HEK293 (cell line): ENCODE measurements around the gene B4GALT1.

ENCODE experiments used
- CTCF ChIA-PET: fragments of 350-600 bp; formaldehyde crosslinking; extraction: SDS; loops from one replicate; lab custom pipeline; 2021; ENCODE audit warnings: antibody characterized with exemption; lab: Yijun Ruan, JAX
- POLR2A ChIA-PET: fragments of 300-600 bp; formaldehyde crosslinking; extraction: SDS; loops from one replicate; lab custom pipeline; 2020; ENCODE audit warnings: antibody characterized with exemption, inconsistent platforms; lab: Yijun Ruan, JAX
- H3K27ac ChIP-seq: fragments of 200-500 bp; sonication (Bioruptor generic); 2 replicates; pipeline ENCODE4 v1.5.1; 2014; ENCODE audit warnings: low read depth, low read length, control low read depth, inconsistent platforms; ENCODE audit errors: extremely low read depth
- H3K36me3 ChIP-seq, 2 experiments: fragments of 200-500 bp in 1 of 2; sonication (Bioruptor generic) in 1 of 2; 1 replicate in 1 of 2; 2 replicates in 1 of 2; pipeline ENCODE4 v1.5.1; 2014 to 2017; ENCODE audit warnings: inconsistent platforms in 2 of 2, low read length in 2 of 2; ENCODE audit not compliant: control insufficient read depth in 2 of 2, insufficient read depth in 1 of 2
- H3K4me1 ChIP-seq: fragments of 200-500 bp; sonication (Bioruptor generic); 2 replicates; pipeline ENCODE4 v1.5.1; 2014; ENCODE audit warnings: mild to moderate bottlenecking, low read length, inconsistent platforms; ENCODE audit not compliant: control insufficient read depth, insufficient read depth
- H3K4me3 ChIP-seq: 2 replicates; pipeline ENCODE4 v1.5.1; 2011; ENCODE audit warnings: low read depth, mild to moderate bottlenecking, control low read depth, low read length, moderate library complexity
- H3K9me3 ChIP-seq: fragments of 200-500 bp; sonication (Bioruptor generic); 2 replicates; pipeline ENCODE4 v1.5.1; 2014; ENCODE audit warnings: low read depth, low read length, inconsistent platforms; ENCODE audit not compliant: control insufficient read depth, insufficient read depth
- GFI1B ChIP-seq: fragments of 450-650 bp; formaldehyde crosslinking; IDR thresholded peaks from 2 replicates; pipeline ENCODE4 v1.5.1; 2016; ENCODE audit warnings: missing biosample characterization, missing genetic modification characterization
- GLIS1 ChIP-seq: fragments of 450-650 bp; formaldehyde crosslinking; IDR thresholded peaks from 2 replicates; pipeline ENCODE4 v1.5.1; 2016; ENCODE audit warnings: missing biosample characterization, missing genetic modification characterization
- OSR2 ChIP-seq: fragments of 450-650 bp; formaldehyde crosslinking; IDR thresholded peaks from 2 replicates; pipeline ENCODE4 v1.5.1; 2016; ENCODE audit warnings: missing biosample characterization, missing genetic modification characterization
- RBAK ChIP-seq: fragments of 450-650 bp; formaldehyde crosslinking; IDR thresholded peaks from 2 replicates; pipeline ENCODE4 v1.5.1; 2016; ENCODE audit warnings: missing biosample characterization, missing genetic modification characterization
- SETDB1 ChIP-seq: IDR thresholded peaks from one replicate; pipeline ENCODE4 v1.6.1; 2017; ENCODE audit warnings: mild to moderate bottlenecking, low read length, moderate library complexity, mixed read lengths; ENCODE audit not compliant: insufficient read length
- ZEB2 ChIP-seq: fragments of 450-650 bp; formaldehyde crosslinking; IDR thresholded peaks from 2 replicates; pipeline ENCODE4 v1.5.1; 2016; ENCODE audit warnings: missing biosample characterization, missing genetic modification characterization
- ZNF121 ChIP-seq: fragments of 450-650 bp; formaldehyde crosslinking; IDR thresholded peaks from 2 replicates; pipeline ENCODE4 v1.5.1; 2016; ENCODE audit warnings: missing biosample characterization, missing genetic modification characterization
- ZNF146 ChIP-seq: fragments of 450-650 bp; formaldehyde crosslinking; IDR thresholded peaks from 2 replicates; pipeline ENCODE4 v1.5.1; 2016; ENCODE audit warnings: missing biosample characterization, missing genetic modification characterization
- ZNF148 ChIP-seq: fragments of 450-650 bp; formaldehyde crosslinking; IDR thresholded peaks from 2 replicates; pipeline ENCODE4 v1.5.0; 2017; ENCODE audit warnings: missing biosample characterization, missing genetic modification characterization, borderline replicate concordance
- ZNF302 ChIP-seq: fragments of 450-650 bp; formaldehyde crosslinking; IDR thresholded peaks from 2 replicates; pipeline ENCODE4 v1.5.1; 2016; ENCODE audit warnings: missing biosample characterization, missing genetic modification characterization, low read depth
- ZNF548 ChIP-seq: fragments of 450-650 bp; formaldehyde crosslinking; IDR thresholded peaks from 2 replicates; pipeline ENCODE4 v1.5.1; 2016; ENCODE audit warnings: missing biosample characterization, missing genetic modification characterization
- ZNF621 ChIP-seq: fragments of 450-650 bp; formaldehyde crosslinking; IDR thresholded peaks from 2 replicates; pipeline ENCODE4 v1.5.1; 2017; ENCODE audit warnings: missing biosample characterization, missing genetic modification characterization
- ZNF629 ChIP-seq: fragments of 450-650 bp; formaldehyde crosslinking; IDR thresholded peaks from 2 replicates; pipeline ENCODE4 v1.5.1; 2017; ENCODE audit warnings: missing biosample characterization, missing genetic modification characterization
- ZNF791 ChIP-seq: fragments of 450-650 bp; formaldehyde crosslinking; IDR thresholded peaks from 2 replicates; pipeline ENCODE4 v1.5.1; 2016; ENCODE audit warnings: missing biosample characterization, missing genetic modification characterization
- TF ChIP-seq, protein P1 (sequence below): fragments of 450-650 bp; formaldehyde crosslinking; IDR thresholded peaks from 2 replicates; pipeline ENCODE4 v1.5.1; 2016; ENCODE audit warnings: missing biosample characterization, missing genetic modification characterization
- TF ChIP-seq, protein P2 (sequence below): fragments of 450-650 bp; formaldehyde crosslinking; IDR thresholded peaks from 2 replicates; pipeline ENCODE4 v1.5.1; 2016; ENCODE audit warnings: missing biosample characterization, missing genetic modification characterization
- TF ChIP-seq, protein P3 (sequence below): fragments of 450-650 bp; formaldehyde crosslinking; IDR thresholded peaks from 2 replicates; pipeline ENCODE4 v1.5.1; 2016; ENCODE audit warnings: missing biosample characterization, missing genetic modification characterization
- TF ChIP-seq, protein P4 (sequence below): fragments of 450-650 bp; formaldehyde crosslinking; IDR thresholded peaks from 2 replicates; pipeline ENCODE4 v1.5.1; 2016; ENCODE audit warnings: missing biosample characterization, missing genetic modification characterization, borderline replicate concordance
- TF ChIP-seq, protein P5 (sequence below): fragments of 450-650 bp; formaldehyde crosslinking; IDR thresholded peaks from 2 replicates; pipeline ENCODE4 v1.5.1; 2016; ENCODE audit warnings: missing biosample characterization, missing genetic modification characterization

The B4GALT1 gene

DNA sequence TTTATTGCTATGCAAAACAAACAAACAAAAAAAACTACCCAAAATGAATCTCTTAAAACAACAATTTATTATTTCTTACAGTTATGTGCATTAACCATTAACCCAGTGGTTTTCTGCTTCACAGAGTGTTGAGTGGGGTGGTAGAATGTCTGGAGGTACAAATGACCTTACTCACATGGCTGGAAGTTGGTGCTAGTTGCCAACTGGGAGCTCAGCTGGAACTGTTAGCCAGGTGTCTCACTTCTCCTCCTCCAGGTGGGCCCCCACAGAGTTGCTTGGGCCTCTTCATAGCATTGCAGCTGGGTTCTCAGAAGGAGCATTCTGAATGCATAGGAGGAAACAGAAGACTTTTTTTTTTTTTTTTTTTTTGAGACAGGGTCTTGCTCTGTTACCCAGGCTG lies 10.5 kb upstream of the B4GALT1 start:
- POLR2A ChIA-PET, result interaction anchor here (0.6 kb wide), 1 partner anchor 9 kb away, joined by 5 read pairs; no protein-coding TSS in a partner anchor
- CTCF ChIA-PET, result no interaction called here
- TF ChIP-seq, protein P1, sequence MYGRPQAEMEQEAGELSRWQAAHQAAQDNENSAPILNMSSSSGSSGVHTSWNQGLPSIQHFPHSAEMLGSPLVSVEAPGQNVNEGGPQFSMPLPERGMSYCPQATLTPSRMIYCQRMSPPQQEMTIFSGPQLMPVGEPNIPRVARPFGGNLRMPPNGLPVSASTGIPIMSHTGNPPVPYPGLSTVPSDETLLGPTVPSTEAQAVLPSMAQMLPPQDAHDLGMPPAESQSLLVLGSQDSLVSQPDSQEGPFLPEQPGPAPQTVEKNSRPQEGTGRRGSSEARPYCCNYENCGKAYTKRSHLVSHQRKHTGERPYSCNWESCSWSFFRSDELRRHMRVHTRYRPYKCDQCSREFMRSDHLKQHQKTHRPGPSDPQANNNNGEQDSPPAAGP (tag by site-specific recombination), result no peak
- TF ChIP-seq GFI1B (tag by site-specific recombination), result no peak
- TF ChIP-seq, protein P2, sequence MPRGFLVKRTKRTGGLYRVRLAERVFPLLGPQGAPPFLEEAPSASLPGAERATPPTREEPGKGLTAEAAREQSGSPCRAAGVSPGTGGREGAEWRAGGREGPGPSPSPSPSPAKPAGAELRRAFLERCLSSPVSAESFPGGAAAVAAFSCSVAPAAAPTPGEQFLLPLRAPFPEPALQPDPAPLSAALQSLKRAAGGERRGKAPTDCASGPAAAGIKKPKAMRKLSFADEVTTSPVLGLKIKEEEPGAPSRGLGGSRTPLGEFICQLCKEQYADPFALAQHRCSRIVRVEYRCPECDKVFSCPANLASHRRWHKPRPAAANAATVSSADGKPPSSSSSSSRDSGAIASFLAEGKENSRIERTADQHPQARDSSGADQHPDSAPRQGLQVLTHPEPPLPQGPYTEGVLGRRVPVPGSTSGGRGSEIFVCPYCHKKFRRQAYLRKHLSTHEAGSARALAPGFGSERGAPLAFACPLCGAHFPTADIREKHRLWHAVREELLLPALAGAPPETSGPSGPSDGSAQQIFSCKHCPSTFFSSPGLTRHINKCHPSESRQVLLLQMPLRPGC (tag by site-specific recombination), result no peak
- no peak for TF ChIP-seq ZNF148 (tag by site-specific recombination)
- TF ChIP-seq ZNF121, result no peak
- TF ChIP-seq ZNF548 (tag by site-specific recombination), result no peak
- TF ChIP-seq ZNF791, result no peak
- TF ChIP-seq SETDB1, result no peak
- no peak for TF ChIP-seq ZNF302 (tag by site-specific recombination)
- TF ChIP-seq GLIS1, result no peak
- no peak for TF ChIP-seq ZNF629 (tag by site-specific recombination)
- TF ChIP-seq, protein P3, sequence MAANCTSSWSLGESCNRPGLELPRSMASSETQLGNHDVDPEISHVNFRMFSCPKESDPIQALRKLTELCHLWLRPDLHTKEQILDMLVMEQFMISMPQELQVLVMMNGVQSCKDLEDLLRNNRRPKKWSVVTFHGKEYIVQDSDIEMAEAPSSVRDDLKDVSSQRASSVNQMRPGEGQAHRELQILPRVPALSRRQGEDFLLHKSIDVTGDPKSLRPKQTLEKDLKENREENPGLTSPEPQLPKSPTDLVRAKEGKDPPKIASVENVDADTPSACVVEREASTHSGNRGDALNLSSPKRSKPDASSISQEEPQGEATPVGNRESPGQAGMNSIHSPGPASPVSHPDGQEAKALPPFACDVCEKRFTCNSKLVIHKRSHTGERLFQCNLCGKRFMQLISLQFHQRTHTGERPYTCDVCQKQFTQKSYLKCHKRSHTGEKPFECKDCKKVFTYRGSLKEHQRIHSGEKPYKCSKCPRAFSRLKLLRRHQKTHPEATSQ (tag by site-specific recombination), result no peak
- TF ChIP-seq, protein P4, sequence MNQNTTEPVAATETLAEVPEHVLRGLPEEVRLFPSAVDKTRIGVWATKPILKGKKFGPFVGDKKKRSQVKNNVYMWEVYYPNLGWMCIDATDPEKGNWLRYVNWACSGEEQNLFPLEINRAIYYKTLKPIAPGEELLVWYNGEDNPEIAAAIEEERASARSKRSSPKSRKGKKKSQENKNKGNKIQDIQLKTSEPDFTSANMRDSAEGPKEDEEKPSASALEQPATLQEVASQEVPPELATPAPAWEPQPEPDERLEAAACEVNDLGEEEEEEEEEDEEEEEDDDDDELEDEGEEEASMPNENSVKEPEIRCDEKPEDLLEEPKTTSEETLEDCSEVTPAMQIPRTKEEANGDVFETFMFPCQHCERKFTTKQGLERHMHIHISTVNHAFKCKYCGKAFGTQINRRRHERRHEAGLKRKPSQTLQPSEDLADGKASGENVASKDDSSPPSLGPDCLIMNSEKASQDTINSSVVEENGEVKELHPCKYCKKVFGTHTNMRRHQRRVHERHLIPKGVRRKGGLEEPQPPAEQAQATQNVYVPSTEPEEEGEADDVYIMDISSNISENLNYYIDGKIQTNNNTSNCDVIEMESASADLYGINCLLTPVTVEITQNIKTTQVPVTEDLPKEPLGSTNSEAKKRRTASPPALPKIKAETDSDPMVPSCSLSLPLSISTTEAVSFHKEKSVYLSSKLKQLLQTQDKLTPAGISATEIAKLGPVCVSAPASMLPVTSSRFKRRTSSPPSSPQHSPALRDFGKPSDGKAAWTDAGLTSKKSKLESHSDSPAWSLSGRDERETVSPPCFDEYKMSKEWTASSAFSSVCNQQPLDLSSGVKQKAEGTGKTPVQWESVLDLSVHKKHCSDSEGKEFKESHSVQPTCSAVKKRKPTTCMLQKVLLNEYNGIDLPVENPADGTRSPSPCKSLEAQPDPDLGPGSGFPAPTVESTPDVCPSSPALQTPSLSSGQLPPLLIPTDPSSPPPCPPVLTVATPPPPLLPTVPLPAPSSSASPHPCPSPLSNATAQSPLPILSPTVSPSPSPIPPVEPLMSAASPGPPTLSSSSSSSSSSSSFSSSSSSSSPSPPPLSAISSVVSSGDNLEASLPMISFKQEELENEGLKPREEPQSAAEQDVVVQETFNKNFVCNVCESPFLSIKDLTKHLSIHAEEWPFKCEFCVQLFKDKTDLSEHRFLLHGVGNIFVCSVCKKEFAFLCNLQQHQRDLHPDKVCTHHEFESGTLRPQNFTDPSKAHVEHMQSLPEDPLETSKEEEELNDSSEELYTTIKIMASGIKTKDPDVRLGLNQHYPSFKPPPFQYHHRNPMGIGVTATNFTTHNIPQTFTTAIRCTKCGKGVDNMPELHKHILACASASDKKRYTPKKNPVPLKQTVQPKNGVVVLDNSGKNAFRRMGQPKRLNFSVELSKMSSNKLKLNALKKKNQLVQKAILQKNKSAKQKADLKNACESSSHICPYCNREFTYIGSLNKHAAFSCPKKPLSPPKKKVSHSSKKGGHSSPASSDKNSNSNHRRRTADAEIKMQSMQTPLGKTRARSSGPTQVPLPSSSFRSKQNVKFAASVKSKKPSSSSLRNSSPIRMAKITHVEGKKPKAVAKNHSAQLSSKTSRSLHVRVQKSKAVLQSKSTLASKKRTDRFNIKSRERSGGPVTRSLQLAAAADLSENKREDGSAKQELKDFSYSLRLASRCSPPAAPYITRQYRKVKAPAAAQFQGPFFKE (tag by site-specific recombination), result no peak
- TF ChIP-seq, protein P5, sequence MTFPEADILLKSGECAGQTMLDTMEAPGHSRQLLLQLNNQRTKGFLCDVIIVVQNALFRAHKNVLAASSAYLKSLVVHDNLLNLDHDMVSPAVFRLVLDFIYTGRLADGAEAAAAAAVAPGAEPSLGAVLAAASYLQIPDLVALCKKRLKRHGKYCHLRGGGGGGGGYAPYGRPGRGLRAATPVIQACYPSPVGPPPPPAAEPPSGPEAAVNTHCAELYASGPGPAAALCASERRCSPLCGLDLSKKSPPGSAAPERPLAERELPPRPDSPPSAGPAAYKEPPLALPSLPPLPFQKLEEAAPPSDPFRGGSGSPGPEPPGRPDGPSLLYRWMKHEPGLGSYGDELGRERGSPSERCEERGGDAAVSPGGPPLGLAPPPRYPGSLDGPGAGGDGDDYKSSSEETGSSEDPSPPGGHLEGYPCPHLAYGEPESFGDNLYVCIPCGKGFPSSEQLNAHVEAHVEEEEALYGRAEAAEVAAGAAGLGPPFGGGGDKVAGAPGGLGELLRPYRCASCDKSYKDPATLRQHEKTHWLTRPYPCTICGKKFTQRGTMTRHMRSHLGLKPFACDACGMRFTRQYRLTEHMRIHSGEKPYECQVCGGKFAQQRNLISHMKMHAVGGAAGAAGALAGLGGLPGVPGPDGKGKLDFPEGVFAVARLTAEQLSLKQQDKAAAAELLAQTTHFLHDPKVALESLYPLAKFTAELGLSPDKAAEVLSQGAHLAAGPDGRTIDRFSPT (tag by site-specific recombination), result no peak
- no peak for TF ChIP-seq OSR2 (tag by site-specific recombination)
- TF ChIP-seq ZNF621 (tag by site-specific recombination), result no peak
- TF ChIP-seq ZEB2 (tag by site-specific recombination), result no peak
- TF ChIP-seq ZNF146, result no peak
- TF ChIP-seq RBAK (tag by site-specific recombination), result no peak

More for the DNA sequence above, 10.5 kb upstream of the B4GALT1 start:
- Histone ChIP-seq H3K4me3 (no peak overlapping the region), H3K4me1 (no peaks in the 10 kb centered on the region), H3K36me3 (no peaks in the 10 kb centered on the region), H3K27ac (no peak overlapping the region), H3K9me3 (no peaks in the 10 kb centered on the region)
